Epithelial cell of esophagus (primary cell): ENCODE measurements around the gene CHGA.

Experiments used
- DNase-seq: peaks from one replicate; pipeline ENCODE4 v3.0.0; 2010; ENCODE audit warnings: low read depth
- H3K4me3 ChIP-seq: 2 replicates; pipeline ENCODE4 v1.5.1; 2011; ENCODE audit warnings: mild to moderate bottlenecking, low read length, control low read depth
- TF ChIP-seq, protein P1 (sequence below): IDR thresholded peaks from 2 replicates; pipeline ENCODE4 v1.5.1; 2011; ENCODE audit warnings: low read depth, mild to moderate bottlenecking, low read length, control low read depth, inconsistent platforms; ENCODE audit not compliant: insufficient read depth; ENCODE audit errors: missing control alignments

The CHGA gene

DNA sequence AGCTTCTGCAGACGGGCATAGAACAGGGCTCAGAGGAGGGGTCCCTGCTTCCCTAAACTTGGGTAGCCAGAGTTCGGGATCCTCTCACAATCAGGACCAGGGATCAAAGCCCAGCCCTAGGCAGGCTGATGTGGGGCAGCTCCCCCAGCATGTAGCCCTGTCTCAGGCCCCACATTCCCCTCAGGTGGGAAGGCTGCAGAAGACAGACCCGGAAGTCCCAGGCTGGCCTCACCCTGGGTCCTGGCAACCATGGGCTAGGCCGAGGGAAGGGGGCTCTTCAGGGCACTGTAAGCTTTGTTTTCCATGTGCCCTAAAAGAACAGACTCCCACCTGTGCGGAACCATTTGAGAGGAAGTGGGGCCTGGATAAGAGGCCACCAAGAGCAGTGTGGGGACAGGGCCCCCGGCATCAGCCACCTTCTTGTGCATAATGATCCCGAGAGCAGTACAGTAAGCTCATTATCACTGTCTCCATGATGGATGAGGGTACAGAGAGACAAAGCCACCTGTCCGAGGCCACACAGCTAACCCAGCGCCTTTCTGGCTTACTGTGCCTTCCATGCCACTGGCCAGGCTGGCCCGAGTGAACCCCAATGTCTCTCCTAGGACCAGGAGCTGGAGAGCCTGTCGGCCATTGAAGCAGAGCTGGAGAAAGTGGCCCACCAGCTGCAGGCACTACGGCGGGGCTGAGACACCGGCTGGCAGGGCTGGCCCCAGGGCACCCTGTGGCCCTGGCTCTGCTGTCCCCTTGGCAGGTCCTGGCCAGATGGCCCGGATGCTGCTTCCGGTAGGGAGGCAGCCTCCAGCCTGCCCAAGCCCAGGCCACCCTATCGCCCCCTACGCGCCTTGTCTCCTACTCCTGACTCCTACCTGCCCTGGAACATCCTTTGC lies 11.5 kb downstream of the CHGA start:
- no peak overlapping the region for H3K4me3 ChIP-seq
- DNase-seq = no peak
- TF ChIP-seq, protein P1, sequence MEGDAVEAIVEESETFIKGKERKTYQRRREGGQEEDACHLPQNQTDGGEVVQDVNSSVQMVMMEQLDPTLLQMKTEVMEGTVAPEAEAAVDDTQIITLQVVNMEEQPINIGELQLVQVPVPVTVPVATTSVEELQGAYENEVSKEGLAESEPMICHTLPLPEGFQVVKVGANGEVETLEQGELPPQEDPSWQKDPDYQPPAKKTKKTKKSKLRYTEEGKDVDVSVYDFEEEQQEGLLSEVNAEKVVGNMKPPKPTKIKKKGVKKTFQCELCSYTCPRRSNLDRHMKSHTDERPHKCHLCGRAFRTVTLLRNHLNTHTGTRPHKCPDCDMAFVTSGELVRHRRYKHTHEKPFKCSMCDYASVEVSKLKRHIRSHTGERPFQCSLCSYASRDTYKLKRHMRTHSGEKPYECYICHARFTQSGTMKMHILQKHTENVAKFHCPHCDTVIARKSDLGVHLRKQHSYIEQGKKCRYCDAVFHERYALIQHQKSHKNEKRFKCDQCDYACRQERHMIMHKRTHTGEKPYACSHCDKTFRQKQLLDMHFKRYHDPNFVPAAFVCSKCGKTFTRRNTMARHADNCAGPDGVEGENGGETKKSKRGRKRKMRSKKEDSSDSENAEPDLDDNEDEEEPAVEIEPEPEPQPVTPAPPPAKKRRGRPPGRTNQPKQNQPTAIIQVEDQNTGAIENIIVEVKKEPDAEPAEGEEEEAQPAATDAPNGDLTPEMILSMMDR = no peak

DNA sequence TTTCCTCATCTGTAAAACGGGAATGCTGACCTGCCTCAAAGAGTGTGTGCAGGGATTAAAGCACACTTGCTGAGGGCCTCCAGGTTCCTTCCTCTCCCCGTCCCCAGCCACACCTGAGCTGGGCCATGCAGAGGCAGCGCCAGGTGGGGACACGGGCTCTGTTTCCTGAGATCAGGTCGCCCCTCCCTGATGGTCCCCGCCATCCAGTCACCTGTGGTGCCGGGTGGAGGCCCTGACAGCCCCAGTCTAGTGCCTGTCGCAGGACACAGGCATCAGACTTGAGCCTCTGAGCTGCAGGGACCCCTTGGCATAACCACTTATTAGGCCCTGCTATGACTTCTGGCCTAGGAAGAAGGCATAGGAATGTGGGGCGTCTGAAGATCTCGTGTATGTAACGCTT lies 12.5 kb downstream of the CHGA start:
- no peak for DNase-seq
- no peak overlapping the region for H3K4me3 ChIP-seq
- TF ChIP-seq, protein P1 = no peak

DNA sequence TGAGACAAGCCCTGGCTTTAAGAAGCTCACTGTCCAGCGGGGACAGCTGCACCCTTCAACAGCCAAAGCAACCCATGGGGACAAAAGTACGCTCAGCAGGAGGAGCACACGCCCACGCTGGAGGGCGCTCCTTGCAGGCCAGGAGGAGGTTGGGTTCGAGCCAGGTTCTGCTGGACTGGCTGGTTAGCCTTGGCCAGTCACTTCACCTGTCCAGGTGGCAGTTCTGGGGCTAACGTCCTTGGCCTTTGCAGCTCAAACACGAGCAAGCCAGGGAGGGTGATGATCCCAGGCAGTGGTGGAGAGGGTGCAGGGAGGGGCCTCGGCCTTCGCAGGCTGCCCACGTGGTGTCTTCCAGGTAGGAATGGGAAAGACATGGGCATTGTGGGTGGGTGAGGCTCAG lies 13.1 kb downstream of the CHGA start:
- no peak overlapping the region for H3K4me3 ChIP-seq
- TF ChIP-seq, protein P1 = no peak

GRCh38 chr14:92937051-92937937 lies 14.3 kb downstream of the CHGA start:
- H3K4me3 ChIP-seq = no peak overlapping the region
- TF ChIP-seq, protein P1 = no peak
- DNase-seq = peak; percentile 81

More for the DNA sequence above, 13.1 kb downstream of the CHGA start:
- no peak for DNase-seq

GRCh38 chr14:92938235-92938875 lies 15.4 kb downstream of the CHGA start:
- TF ChIP-seq, protein P1 = no peak
- no peak for DNase-seq
- no peak overlapping the region for H3K4me3 ChIP-seq

DNA sequence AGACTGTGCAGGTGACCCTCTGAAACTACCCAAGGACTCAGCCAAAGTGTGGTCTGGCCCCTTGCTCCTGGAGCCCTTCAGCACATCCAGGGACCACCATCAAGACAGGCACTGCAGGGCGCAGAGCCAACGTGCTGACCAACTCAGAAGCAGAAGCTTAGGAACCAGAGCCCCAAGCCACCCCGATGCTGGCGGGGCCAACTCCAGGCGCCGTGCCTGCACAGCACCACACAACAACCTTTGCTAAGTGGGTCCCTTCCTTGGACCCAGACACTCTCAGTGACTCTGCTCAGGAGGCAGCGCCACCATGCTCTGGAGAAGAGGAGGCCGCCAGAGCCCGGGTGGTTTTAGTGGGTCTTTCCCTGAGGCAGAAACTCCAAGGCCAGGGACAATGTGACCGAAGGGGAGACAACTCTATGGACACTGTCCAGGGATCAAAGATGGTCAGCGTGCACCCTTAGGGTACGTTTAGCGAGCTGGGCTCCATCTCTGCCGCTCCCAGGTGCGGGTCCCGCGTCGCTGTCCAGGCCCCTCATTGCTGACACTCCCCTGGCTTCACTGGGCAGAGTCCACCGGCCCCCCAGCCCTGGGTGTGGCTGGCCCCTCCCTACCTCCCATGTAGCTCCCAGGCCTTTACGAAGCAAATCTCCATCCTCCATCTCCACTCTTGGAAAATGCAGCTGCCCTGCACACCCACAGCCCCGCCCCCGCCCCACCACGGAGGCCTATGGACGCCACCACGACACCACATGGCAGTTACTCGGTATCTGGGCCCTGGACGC lies 16.1 kb downstream of the CHGA start:
- TF ChIP-seq, protein P1 = no peak
- DNase-seq = no peak
- H3K4me3 ChIP-seq = no peak overlapping the region
